GM12872 (cell line): ENCODE measurements around the gene TSGA10IP.

ENCODE experiments used
- TF ChIP-seq, protein P1 (sequence below): IDR thresholded peaks from 3 replicates; pipeline ENCODE4 v1.5.1; 2011; ENCODE audit warnings: low read depth, mild to moderate bottlenecking, low read length, moderate library complexity; ENCODE audit not compliant: insufficient read depth

TSGA10IP gene

DNA sequence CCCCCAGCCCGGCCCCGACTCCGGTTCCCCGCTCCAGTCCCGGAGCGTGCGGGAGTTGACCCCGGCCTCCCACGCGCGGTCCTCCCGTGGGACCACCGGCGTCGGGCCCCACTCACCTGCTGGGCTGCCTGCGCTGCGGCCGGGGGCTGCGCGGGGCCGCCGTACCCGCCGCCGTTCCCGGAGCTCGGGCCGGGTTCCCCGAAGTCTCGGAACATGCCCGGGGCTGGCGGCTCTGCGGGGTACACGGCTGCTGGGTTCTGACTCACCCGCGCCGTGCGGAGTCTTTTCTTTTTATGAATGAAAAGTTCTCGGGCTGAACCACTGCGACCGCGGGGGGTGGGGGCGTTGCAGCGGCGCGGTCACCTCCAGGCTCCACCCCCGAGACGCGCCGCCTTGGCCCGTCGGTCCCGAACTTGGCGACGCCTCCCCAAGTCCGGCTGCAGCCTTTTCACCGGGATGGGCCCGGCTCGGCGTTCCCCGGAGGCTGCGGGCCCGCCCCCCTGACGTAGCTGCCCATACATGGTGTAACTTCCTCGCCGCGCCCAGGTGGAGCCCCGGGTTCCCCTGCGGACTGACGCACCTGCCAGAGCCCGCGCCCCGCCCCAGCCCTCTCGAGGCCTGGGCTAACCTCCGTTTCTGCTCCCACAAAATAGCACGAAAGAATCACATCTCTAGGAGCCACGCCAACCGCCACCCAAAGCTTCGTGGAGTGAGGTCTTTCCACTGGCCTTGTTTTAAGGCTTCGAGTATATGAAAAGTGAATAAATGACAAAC lies 45.0 kb upstream of the TSGA10IP start, which contains the start of gene FOSL1:
TSS of gene FOSL1 (minus strand) at position 264 of the 774 bp plus-strand sequence. CDS start at position 215, 49 bp downstream.
- TF ChIP-seq, protein P1, sequence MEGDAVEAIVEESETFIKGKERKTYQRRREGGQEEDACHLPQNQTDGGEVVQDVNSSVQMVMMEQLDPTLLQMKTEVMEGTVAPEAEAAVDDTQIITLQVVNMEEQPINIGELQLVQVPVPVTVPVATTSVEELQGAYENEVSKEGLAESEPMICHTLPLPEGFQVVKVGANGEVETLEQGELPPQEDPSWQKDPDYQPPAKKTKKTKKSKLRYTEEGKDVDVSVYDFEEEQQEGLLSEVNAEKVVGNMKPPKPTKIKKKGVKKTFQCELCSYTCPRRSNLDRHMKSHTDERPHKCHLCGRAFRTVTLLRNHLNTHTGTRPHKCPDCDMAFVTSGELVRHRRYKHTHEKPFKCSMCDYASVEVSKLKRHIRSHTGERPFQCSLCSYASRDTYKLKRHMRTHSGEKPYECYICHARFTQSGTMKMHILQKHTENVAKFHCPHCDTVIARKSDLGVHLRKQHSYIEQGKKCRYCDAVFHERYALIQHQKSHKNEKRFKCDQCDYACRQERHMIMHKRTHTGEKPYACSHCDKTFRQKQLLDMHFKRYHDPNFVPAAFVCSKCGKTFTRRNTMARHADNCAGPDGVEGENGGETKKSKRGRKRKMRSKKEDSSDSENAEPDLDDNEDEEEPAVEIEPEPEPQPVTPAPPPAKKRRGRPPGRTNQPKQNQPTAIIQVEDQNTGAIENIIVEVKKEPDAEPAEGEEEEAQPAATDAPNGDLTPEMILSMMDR: no peak

- TF ChIP-seq, protein P1: no peak
Observed at GRCh38 chr11:65900899-65901180, 44.4 kb upstream of the TSGA10IP start.

GRCh38 chr11:65903068-65903481 lies 42.2 kb upstream of the TSGA10IP start:
- TF ChIP-seq, protein P1: no peak

GRCh38 chr11:65903715-65904114 lies 41.6 kb upstream of the TSGA10IP start:
- TF ChIP-seq, protein P1: no peak

DNA sequence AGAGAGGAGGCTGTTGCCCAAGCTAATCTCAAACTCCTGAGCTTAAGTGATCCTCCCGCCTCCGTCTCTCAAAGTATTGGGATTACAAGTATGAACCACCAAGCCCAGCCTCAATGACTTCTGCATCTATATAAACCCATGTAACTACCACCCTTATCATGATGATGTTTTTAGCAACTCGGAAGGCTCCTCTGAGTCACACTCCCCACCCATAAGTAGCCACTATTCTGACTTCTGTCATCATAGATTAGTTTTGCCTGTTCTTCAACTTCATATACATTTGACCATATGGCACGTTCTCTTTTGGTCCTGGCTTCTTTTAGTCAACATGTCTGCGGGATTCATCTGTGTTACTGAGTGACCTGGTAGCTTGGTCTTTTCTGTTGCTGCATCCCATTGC lies 38.7 kb upstream of the TSGA10IP start:
- TF ChIP-seq, protein P1: no peak

GRCh38 chr11:65907878-65908277 lies 37.4 kb upstream of the TSGA10IP start:
- TF ChIP-seq, protein P1: no peak

- TF ChIP-seq, protein P1: no peak
Observed at GRCh38 chr11:65911682-65912568, 33.4 kb upstream of the TSGA10IP start.
